ENCODE measurements around the gene SIPA1L3. TPM values are rescaled to one million over a fixed set of nuclear protein-coding genes. Genes with fewer than 3 reads are reported as not detected.

The SIPA1L3 gene
- total and polyA plus RNA-seq, 10 of the 15 experiments (the other 5 are each of a cell fraction or from before 2014, with no cell fraction given): 0.24 to 66.2 (median 19.1) TPM

GRCh38 chr19:37972803-37973202 lies 65.8 kb downstream of the SIPA1L3 start:
- H3K9ac ChIP-seq (ENCODE audit: control insufficient read depth, insufficient read depth, low read length): no peak overlapping the region
- ATAC-seq: no peak
- TF ChIP-seq SIX5 (IDR thresholded peaks at IDR 0.05; ENCODE audit: low read depth, low read length, severe bottlenecking) (peak; percentile 27), ZNF24 (IDR thresholded peaks at IDR 0.05) (no peak), RCOR1 (conservative IDR thresholded peaks at IDR 0.05; ENCODE audit: low read depth, low read length) (no peak), MEF2B (IDR thresholded peaks at IDR 0.05; ENCODE audit: partially characterized antibody, poor library complexity, severe bottlenecking) (no peak), REST (IDR thresholded peaks at IDR 0.05; ENCODE audit: low read depth, low read length) (no peak), HCFC1 (IDR thresholded peaks at IDR 0.05; ENCODE audit: low read length) (peak; percentile 34; the same call in 1 of the 2 replicates)
- POLR2A ChIA-PET: interaction anchor here (0.7 to 1.8 kb wide), 4 partner anchors 10 to 53 kb away, joined by 3 to 5 read pairs (median 4); no protein-coding TSS in a partner anchor
- peaks cover 41% of the 10 kb centered on the region for H3K4me1 ChIP-seq (ENCODE audit: control insufficient read depth, insufficient read depth, low read length)
- WGBS (ENCODE audit: insufficient coverage, insufficient replicate concordance, low lambda C conversion rate, missing lambda C conversion rate): 94% methylated on average over 3 of the region's 3 CpGs
- H3K27ac ChIP-seq (ENCODE audit: control insufficient read depth, insufficient read depth): no peak overlapping the region
- no peak overlapping the region for H2AFZ ChIP-seq (ENCODE audit: control insufficient read depth, low read depth, low read length)
- peaks cover 82% of the 10 kb centered on the region for H3K79me2 ChIP-seq (ENCODE audit: control insufficient read depth, insufficient read depth, low read length)
- no peak overlapping the region for H3K4me2 ChIP-seq (ENCODE audit: control insufficient read depth, insufficient read depth)
- DNase-seq (ENCODE audit: low read depth, low spot score): no peak
- H3K36me3 ChIP-seq (ENCODE audit: control insufficient read depth in 2 of 2, insufficient read depth in 2 of 2, low read length in 1 of 2): peaks cover 1 to 5% of the 10 kb centered on the region in 2 experiments; a peak in 2 of 4 replicates
- H4K20me1 ChIP-seq (ENCODE audit: control insufficient read depth, insufficient read depth): no peaks in the 10 kb centered on the region
- CTCF ChIA-PET: no interaction called here
- FAIRE-seq: no peak
- in situ Hi-C loops (cut with MboI): no loop called here
- H3K9me3 ChIP-seq (replicated peaks; ENCODE audit: control insufficient read depth, insufficient read depth, low read length): peaks cover 15% of the 10 kb centered on the region
- no peak overlapping the region for H3K4me3 ChIP-seq
- RAD21 ChIA-PET (ENCODE audit: unreplicated experiment): interaction anchor here (1.0 kb wide), 1 partner anchor 9 kb away, joined by 3 read pairs; no protein-coding TSS in a partner anchor
- H3K27me3 ChIP-seq (replicated peaks in 1 of 2; ENCODE audit: control insufficient read depth in 2 of 2, insufficient read depth in 2 of 2, low read length in 1 of 2): no peaks in the 10 kb centered on the region
- TSS peak; percentile 47 for BruUV-seq (replicated peaks)
- SMC1A ChIA-PET (ENCODE audit: uncharacterized antibody, unreplicated experiment): interaction anchor here (0.7 to 1.8 kb wide), 5 partner anchors 10 to 65 kb away, joined by 4 to 5 read pairs (median 5); no protein-coding TSS in a partner anchor
- intact Hi-C loops (cut with micrococcal nuclease; ENCODE audit: unreplicated experiment): no loop called here

Data from GM12878 (cell line).